Germinal center (tissue), 1 donor: Measurements from ENCODE around the gene SST.

Experiments used
- DNase-seq: peaks from one replicate; pipeline ENCODE4 v3.0.0; 2012; ENCODE audit warnings: mixed read lengths, low spot score

The SST gene

GRCh38 chr3:187629711-187630110 is 40.5 kb downstream of the SST start:
- no peak for DNase-seq

GRCh38 chr3:187628169-187628568 is 42.0 kb downstream of the SST start:
- no peak for DNase-seq

GRCh38 chr3:187626581-187626980 is 43.6 kb downstream of the SST start:
- no peak for DNase-seq

GRCh38 chr3:187624588-187624987 is 45.6 kb downstream of the SST start:
- no peak for DNase-seq

- DNase-seq, result no peak
Measured at GRCh38 chr3:187623285-187623814, 46.8 kb downstream of the SST start.

- no peak for DNase-seq
Measured at GRCh38 chr3:187621881-187622280, 48.3 kb downstream of the SST start.

- no peak for DNase-seq
Measured at GRCh38 chr3:187619461-187619860, 50.7 kb downstream of the SST start.
